Lower lobe of right lung (tissue), 2 donors: Measurements from ENCODE around the gene TMPRSS9. TPM values are rescaled to one million over a fixed set of nuclear protein-coding genes. Genes with fewer than 3 reads are reported as not detected.

ENCODE experiments used
- ATAC-seq, 2 donors: fragments of 200-7000 bp; cut with Tn5 transposase; one replicate each; pipeline ENCODE4 v1.9.1; 2020 to 2022; ENCODE audit warnings: mild to moderate bottlenecking in 2 of 2, moderate library complexity in 2 of 2
- DNase-seq: peaks from one replicate; pipeline ENCODE4 v3.0.0-alpha.2; 2020
- H3K27ac ChIP-seq: fragments of 200-600 bp; one replicate; pipeline ENCODE4 v1.8.0; 2022
- H3K27me3 ChIP-seq: fragments of 200-600 bp; one replicate; pipeline ENCODE4 v1.8.0; 2022; ENCODE audit warnings: low read depth
- H3K36me3 ChIP-seq: fragments of 200-600 bp; one replicate; pipeline ENCODE4 v1.8.0; 2022; ENCODE audit warnings: mild to moderate bottlenecking
- H3K4me1 ChIP-seq: fragments of 200-600 bp; one replicate; pipeline ENCODE4 v1.8.0; 2022
- H3K4me3 ChIP-seq: fragments of 200-600 bp; one replicate; pipeline ENCODE4 v1.8.0; 2022; ENCODE audit warnings: mild to moderate bottlenecking
- H3K9me3 ChIP-seq: fragments of 200-600 bp; one replicate; pipeline ENCODE4 v1.8.0; 2022
- CTCF ChIP-seq: fragments of 200-600 bp; IDR thresholded peaks from one replicate; pipeline ENCODE4 v1.8.0; 2022; ENCODE audit warnings: antibody characterized with exemption, mild to moderate bottlenecking
- intact Hi-C: fragments of 100-400 bp; cut with DNase I; formaldehyde crosslinking; loops from one replicate; pipeline ENCODE4 v1.11.0; 2022
- total RNA-seq: library from RNA; stranded (reverse); fragmentation: NEBNext Ultra II Directional; extraction: Animal tissue kit (Norgen Biotek cat#: 25700); gene quantifications from one replicate; pipeline ENCODE4 v1.2.1, GENCODE V29; 2021
- donor health status: DM: no; HTN: yes; CAD: no; lungs with severe emphysema.

TMPRSS9 gene
- total RNA-seq, 1 donor from 2014 or later, result not detected

GRCh38 chr19:2341982-2342381 lies 18.1 kb upstream of the TMPRSS9 start:
- no peak for TF ChIP-seq CTCF
- no peaks in the 10 kb centered on the region for H3K4me1 ChIP-seq
- H3K27me3 ChIP-seq, result no peaks in the 10 kb centered on the region
- no peak overlapping the region for H3K27ac ChIP-seq
- H3K4me3 ChIP-seq, result no peak overlapping the region
- no peaks in the 10 kb centered on the region for H3K9me3 ChIP-seq
- peaks cover 25% of the 10 kb centered on the region for H3K36me3 ChIP-seq
- DNase-seq (peak; percentile 29), ATAC-seq (no peak)
- intact Hi-C loops, result no loop called here

- no peak overlapping the region for H3K4me3 ChIP-seq
- no peak for TF ChIP-seq CTCF
- intact Hi-C loops, result no loop called here
- H3K36me3 ChIP-seq, result peaks cover 25% of the 10 kb centered on the region
- H3K4me1 ChIP-seq, result no peaks in the 10 kb centered on the region
- H3K9me3 ChIP-seq, result no peaks in the 10 kb centered on the region
- ATAC-seq, result no peak
- H3K27me3 ChIP-seq, result no peaks in the 10 kb centered on the region
- peak; percentile 33 for DNase-seq
- H3K27ac ChIP-seq, result no peak overlapping the region
Measured at GRCh38 chr19:2342656-2343288, 17.3 kb upstream of the TMPRSS9 start.

DNA sequence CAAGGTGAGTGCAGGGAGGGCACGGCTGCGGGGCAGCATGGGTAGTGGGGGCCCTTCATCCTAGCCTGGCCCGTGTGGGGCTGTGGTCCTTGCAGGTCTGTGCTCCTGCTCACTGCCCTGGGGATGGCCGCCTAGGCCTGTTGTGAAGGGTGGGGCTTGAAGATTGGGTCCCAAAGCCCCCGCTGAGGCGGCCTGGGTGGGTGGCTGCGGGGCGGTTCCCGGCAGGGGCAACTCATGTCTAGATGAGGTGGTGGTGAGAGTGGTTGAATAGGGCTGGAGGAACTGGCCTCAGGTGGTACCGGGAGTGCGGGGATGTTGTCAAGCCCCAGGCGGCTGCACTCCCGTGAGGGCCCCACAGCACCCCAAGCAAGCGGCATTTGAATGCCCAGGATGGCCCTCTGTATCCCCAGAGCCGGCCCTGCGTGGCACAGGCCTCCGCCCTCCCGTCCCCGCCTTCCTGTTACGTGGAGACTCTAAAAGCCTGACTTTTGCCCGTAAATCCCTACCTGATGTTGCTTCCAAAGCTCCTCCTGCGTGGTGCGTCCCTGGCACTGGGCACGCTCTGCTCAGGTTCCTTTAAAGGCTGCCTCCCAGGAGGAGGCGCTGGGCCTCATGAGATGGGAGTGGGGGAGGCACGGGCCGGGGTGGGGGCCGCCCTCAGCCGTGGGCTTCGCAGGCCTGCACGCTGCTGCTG lies 16.6 kb upstream of the TMPRSS9 start:
- Histone ChIP-seq H3K36me3 (peaks cover 25% of the 10 kb centered on the region), H3K4me1 (no peaks in the 10 kb centered on the region), H3K27me3 (no peaks in the 10 kb centered on the region), H3K4me3 (no peak overlapping the region), H3K27ac (no peak overlapping the region), H3K9me3 (no peaks in the 10 kb centered on the region)
- peak; percentile 32 for DNase-seq
- intact Hi-C loops, result no loop called here
- no peak for TF ChIP-seq CTCF
- ATAC-seq, result no peak

GRCh38 chr19:2344381-2344870 lies 15.6 kb upstream of the TMPRSS9 start:
- H3K4me1 ChIP-seq, result no peaks in the 10 kb centered on the region
- intact Hi-C loops, result no loop called here
- no peaks in the 10 kb centered on the region for H3K27me3 ChIP-seq
- H3K9me3 ChIP-seq, result no peaks in the 10 kb centered on the region
- TF ChIP-seq CTCF, result no peak
- no peak for ATAC-seq
- H3K4me3 ChIP-seq, result no peak overlapping the region
- peak; percentile 33 for DNase-seq
- no peak overlapping the region for H3K27ac ChIP-seq
- H3K36me3 ChIP-seq, result peaks cover 25% of the 10 kb centered on the region

GRCh38 chr19:2345076-2345475 lies 15.0 kb upstream of the TMPRSS9 start:
- TF ChIP-seq CTCF, result no peak
- Histone ChIP-seq H3K36me3 (peaks cover 23% of the 10 kb centered on the region), H3K27ac (no peak overlapping the region), H3K4me3 (no peak overlapping the region), H3K27me3 (no peaks in the 10 kb centered on the region), H3K4me1 (no peaks in the 10 kb centered on the region), H3K9me3 (no peaks in the 10 kb centered on the region)
- peak; percentile 34 for DNase-seq
- intact Hi-C loops, result no loop called here
- peak; percentile 5 to 14 for ATAC-seq
